Fibroblast of the aortic adventitia (primary cell): ENCODE results near the gene FST. TPM values are rescaled to one million over a fixed set of nuclear protein-coding genes. Genes with fewer than 3 reads are reported as not detected.

Experiments used
- DNase-seq: peaks from one replicate; pipeline ENCODE4 v3.0.0-alpha.2; 2010; ENCODE audit warnings: low read depth
- H3K4me3 ChIP-seq: 2 replicates; pipeline ENCODE4 v1.5.1; 2011; ENCODE audit warnings: low read depth, mild to moderate bottlenecking, control low read depth, low read length, moderate library complexity
- CTCF ChIP-seq: IDR thresholded peaks from 2 replicates; pipeline ENCODE4 v1.5.1; 2011; ENCODE audit warnings: mild to moderate bottlenecking, low read length, control low read depth, inconsistent platforms; ENCODE audit not compliant: insufficient read depth
- total RNA-seq: library from RNA; depleted of rRNA; stranded (reverse); fragments of >200 nt; gene quantifications from 2 replicates; pipeline ENCODE4 v1.2.3, GENCODE V29; 2012; ENCODE audit warnings: low replicate concordance

The FST gene
- total RNA-seq, 1 donor = 104 TPM

GRCh38 chr5:53515988-53516387 is 35.6 kb downstream of the FST start:
- DNase-seq = no peak
- no peak overlapping the region for H3K4me3 ChIP-seq
- no peak for TF ChIP-seq CTCF

GRCh38 chr5:53520813-53521212 is 40.4 kb downstream of the FST start:
- TF ChIP-seq CTCF = no peak
- no peak for DNase-seq

More at GRCh38 chr5:53520813-53521212, 40.4 kb downstream of the FST start:
- no peak overlapping the region for H3K4me3 ChIP-seq

Other genes starting within 250 kb of the FST start
- gene NDUFS4, start 80.0 kb downstream of the FST start, total RNA-seq = 118 and 200 TPM in 2 replicates